GM21786 (cell line): ENCODE measurements around the gene TREML2.
A peak's percentile ranks its signal among the peaks of the same experiment; 100 is the strongest.
"Not testable (repeated sequence)": the region's sequence is repeated elsewhere in the genome, so short reads cannot be mapped to it uniquely, and the experiment has no call there.

Experiments
- ATAC-seq: cut with Tn5 transposase; IDR thresholded peaks from one replicate; pipeline ENCODE4 v1.9.1; 2021; ENCODE audit not compliant: unreplicated experiment

The TREML2 gene

DNA sequence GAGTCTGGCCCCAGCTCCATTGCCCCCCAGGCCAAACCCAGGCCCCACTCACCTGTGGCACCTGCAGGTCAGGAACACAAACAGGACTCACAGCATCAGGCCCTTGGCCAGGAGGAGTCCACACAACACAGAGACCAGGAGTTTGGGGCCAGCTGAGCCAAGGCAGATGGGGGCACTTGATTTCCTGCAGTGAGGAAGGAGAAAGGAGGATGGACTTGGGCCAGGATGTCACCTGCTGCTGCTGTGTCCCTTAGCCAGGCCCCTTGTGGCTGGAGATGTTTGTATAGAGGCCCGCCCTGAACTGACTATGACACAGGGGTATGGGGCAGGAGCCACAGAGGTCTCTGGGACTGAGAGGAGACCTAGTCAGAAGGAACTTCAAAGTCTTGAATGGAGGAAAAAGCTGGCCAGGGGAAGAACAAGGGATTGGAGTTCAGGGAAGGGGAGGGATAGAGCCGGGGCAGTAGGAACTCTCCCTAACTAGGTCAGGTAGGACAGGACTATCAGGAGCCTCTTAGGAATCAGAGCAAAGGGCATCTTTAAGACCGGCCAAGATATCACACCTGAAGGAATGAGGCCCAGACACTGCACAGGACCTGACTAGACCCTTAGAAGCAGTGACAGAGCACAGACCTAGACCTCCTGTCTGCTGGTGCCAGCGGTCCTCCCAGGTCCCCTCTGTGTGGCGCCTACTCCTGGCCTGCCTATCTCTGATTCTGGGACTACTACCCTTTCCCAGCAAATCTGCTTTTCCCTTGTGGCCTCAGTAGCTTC, 8.8 kb upstream of the TREML2 start:
- ATAC-seq: no peak

DNA sequence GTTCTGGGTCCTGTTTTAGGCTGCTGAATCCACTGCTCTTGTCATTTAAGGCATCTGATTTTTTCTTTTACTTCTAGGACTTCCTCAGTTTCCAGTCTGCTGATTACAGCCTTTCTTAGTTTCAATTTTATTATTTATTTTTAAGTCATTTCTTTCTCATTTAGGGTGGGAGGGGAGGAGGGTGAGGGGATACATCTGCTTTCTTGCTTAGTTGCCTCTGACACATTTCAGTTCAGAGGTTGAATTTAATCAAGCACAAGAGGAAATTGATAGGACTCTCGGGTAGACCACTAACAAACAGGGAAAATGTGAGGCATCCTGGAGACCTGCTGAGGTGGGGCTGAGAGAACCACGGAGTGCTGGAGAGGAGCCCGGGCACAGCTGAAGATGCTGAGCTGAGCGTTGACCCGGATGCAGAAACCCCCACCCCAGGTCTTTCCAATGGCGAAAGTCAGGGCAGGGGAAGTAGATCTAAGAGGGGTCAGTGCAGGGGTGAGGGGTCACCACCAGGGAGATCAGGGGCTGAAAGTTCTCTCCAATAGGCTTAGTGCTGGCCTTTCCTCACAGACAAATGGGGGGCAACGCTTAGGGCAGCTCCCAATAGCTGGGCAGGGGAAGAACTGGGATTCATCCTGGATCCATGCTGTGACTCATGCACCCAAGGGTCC, 7.6 kb upstream of the TREML2 start:
- ATAC-seq: no peak

DNA sequence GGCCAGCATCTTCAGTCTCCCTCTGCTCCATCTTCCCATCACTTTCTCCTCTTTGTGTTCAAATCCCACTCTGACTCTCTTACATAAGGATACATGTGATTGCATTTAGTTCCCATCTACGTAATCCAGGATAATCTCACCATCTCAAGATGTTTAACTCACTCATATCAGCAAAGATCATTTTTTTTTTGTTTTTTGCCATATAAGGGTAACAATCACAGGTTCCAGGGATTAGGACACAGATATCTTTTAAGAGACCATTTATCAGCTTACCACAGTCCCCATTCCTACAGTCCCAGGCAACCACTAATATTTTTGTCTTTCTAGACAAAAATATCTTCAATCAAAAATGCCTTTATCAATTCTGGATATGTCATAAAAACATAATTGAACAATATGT, 3.2 kb upstream of the TREML2 start:
- no peak for ATAC-seq

DNA sequence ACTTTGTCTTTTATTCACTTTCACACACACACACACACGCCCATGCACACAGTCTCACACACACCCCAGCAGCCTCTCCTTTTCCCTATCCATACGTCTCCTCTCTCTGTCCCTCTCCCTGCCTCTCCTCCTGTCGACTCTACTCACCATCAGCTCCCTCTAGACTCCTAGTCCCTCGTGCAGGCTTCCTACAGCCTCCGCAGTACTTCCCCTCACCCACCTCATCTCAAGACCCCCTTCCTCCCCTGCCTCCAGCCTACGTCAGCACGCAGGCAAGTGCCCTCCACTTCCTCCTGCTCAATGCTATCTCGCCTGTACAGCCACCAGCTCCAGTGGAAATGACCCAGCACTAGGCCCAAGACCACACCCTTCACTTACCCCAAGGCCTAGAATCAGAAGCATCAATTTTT, 820 bp upstream of the TREML2 start:
- ATAC-seq: no peak

DNA sequence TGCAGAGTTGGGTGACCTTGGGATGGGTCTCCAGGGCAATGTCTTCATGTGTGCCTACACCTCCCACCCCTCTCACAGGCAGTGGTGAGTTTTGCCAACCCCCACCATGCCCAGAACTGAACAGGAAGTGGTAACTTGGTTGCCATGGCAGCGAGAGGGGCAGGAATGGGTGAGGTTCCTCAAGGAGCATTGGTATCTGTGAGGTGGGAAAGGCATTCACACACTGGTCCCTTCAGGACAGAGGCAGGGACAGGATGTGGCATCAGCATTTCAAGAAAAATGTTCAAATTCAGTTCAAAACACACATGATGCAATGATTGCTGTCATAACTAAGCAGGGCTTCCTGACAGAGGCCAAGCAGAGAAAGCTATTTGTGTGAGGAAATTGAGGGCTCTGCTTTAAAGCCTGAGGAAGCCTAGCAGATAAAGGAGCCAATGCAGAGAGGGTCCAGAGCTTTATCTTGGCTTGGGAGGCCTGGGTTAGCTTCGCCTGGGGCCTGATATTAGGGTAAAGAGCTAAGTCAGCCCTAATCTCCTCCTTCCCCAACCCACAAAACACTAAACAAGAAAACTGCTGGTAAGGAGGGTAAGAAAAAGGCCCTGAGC, 551 bp downstream of the TREML2 start:
- ATAC-seq: peak; percentile 20

- peak; percentile 60 for ATAC-seq
Measured at GRCh38 chr6:41199552-41200246, 1.2 kb downstream of the TREML2 start.

DNA sequence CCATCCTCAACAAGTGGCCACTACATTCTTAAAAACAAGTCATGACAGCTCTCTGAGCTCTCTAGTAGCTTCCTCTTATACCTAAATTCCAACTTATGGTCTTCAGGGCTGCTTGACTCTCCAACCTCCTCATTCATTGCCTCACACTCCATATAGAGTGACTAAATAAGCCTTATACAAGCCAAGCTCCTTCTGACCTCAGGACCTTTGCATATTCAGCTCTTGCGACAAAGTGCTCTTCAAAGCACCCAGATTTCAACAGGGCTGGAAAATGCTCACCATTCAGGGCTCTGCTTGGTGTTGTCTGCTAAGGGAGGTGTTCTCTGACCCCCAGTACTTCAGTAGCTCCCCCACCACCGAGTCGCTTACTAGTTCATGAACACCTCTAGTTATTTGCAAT, 3.7 kb downstream of the TREML2 start:
- ATAC-seq: no peak

DNA sequence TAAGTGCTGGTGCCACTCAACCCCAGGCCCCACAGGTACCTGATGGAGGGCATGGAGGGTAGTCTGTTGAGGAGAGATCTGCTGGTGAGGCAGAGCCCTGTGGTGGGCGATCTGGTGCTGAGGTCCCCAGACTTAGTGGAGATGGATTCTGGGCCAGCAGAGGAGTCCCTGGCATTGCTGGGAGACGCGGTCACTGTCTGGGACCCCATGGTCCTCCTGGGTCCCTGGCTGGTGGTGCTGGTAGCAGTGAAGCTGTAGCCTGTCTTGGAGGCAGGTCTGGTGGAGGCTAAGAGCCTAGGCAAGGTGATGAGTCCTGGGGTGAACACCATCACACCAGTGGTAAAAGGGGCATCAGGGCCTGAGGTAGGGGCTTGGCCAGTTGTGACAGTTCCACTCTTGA, 6.6 kb downstream of the TREML2 start:
- no peak for ATAC-seq

GRCh38 chr6:41193884-41194283, 7.1 kb downstream of the TREML2 start:
- no peak for ATAC-seq

GRCh38 chr6:41193171-41193734, 7.7 kb downstream of the TREML2 start:
- no peak for ATAC-seq

DNA sequence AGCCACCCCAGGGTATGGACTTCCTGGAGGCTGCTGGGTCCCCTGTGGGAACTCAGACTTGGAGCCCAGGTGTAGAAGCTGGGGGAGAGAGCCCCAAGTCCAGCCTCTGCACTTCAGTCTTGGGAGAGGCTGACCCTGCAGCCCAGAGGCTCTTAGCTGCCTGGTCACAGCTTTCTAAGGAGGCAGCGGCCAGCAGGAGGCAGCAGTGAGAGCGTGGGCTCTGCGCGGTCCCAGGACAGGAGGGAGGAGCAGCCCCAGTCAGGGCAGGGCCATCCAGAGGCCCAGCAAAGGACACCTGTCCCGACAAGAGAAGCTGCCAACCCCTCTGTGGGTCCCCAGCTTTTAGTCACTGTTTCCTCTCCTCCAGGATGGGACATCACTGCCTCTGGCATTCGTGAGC, 9.4 kb downstream of the TREML2 start:
- ATAC-seq: no peak

GRCh38 chr6:41190791-41191190, 10.2 kb downstream of the TREML2 start:
- ATAC-seq: no peak

- no peak for ATAC-seq
Measured at GRCh38 chr6:41189967-41190366, 11.0 kb downstream of the TREML2 start.

GRCh38 chr6:41189046-41189445, 11.9 kb downstream of the TREML2 start:
- not testable (repeated sequence) for ATAC-seq

- no peak for ATAC-seq
Measured at GRCh38 chr6:41187924-41188886, 12.7 kb downstream of the TREML2 start.

GRCh38 chr6:41186031-41186562, 14.9 kb downstream of the TREML2 start:
- no peak for ATAC-seq

- ATAC-seq: no peak
Measured at GRCh38 chr6:41184761-41185160, 16.2 kb downstream of the TREML2 start.

GRCh38 chr6:41182069-41183034, 18.6 kb downstream of the TREML2 start:
- ATAC-seq: no peak

GRCh38 chr6:41181566-41181965, 19.4 kb downstream of the TREML2 start:
- no peak for ATAC-seq
